Sigmoid colon (tissue), 4 donors: ENCODE data around the gene LRRC31.

Experiments
- CTCF ChIP-seq, 4 experiments: fragments of 450-650 bp in 3 of 4; fragments of 200-600 bp in 1 of 4; IDR thresholded peaks; one replicate each; pipeline ENCODE4 v1.5.1; 2016 to 2019; ENCODE audit warnings: antibody characterized with exemption in 4 of 4, mild to moderate bottlenecking in 3 of 4, moderate library complexity in 2 of 4
- EP300 ChIP-seq, 4 donors: sonication (generic); formaldehyde crosslinking; IDR thresholded peaks; one replicate each; pipeline ENCODE4 v1.6.1; 2017; ENCODE audit warnings: antibody characterized with exemption in 4 of 4
- POLR2A ChIP-seq, 2 donors: fragments of 450-650 bp; IDR thresholded peaks; one replicate each; pipeline ENCODE4 v1.6.1; 2016; ENCODE audit warnings: antibody characterized with exemption in 2 of 2, mild to moderate bottlenecking in 2 of 2, moderate library complexity in 2 of 2

DNA sequence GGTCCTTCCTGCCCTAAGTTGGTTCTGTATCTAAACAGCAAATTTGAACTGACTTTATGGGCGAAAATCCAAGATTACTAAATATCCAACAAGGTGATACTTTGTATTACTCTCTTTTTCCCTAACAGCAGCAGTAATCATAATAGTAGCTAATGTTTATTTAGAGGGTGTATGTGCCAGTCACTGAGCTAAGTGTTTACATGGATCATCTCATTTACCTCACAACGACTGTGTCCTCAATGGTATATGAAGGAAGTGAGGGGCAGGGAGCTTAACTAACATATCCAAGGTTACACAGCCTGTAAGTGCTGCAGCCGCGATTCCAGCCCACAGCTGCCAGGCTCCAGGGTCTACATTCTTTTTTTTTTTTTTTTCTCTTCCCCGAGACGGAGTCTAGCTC is 46.8 kb downstream of the LRRC31 start:
- TF ChIP-seq EP300 (IDR thresholded peaks at IDR 0.05) (no peak), CTCF (IDR thresholded peaks at IDR 0.05) (no peak), POLR2A (IDR thresholded peaks at IDR 0.05) (no peak)
